Measurements from ENCODE around the gene UBL7. TPM values are rescaled to one million over a fixed set of nuclear protein-coding genes. Genes with fewer than 3 reads are reported as not detected.

UBL7 gene
- total RNA-seq, 1 experiment from 2014 or later = 83.9 TPM

DNA sequence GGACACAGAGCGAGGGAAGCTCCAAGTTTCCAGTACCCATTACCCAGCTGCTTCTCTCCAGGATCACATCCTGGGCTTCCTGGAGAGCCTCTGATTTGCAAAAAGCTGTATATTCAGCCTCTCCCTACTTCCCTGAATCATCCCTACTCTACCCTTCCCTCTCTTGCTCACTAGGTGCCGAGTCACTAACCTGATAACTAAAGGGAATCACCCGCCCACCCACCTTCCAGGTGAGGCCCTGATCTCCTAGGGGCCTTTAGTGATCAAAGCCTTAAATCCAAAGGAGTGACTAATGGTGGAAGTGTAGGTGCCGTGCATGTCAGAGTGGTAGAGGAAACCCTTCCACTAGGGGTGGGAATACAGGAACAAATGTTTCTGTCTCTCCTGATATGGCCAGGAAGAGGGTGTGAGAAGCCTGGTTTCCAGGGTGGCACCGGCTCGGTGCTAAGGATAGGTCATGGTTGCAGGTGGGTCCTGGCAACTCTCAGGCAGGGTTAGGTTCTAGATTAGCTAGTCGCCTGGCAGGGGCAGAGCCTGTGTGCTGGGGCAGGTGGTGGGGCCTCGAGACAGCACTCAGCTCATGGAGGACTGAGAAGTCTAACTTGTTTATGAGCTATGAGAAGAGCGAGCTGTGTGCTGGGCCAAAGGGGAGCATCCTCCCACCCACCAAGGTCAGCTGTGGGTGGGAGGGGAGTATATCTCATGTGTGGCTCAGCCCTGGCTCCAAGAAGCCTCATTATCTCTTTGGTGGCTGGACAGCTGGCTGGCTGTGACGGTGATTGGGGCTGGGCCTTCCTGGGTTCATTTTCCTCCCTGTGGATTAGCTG is 37.3 kb downstream of the UBL7 start:
- no peak for DNase-seq (ENCODE audit: low spot score)

DNA sequence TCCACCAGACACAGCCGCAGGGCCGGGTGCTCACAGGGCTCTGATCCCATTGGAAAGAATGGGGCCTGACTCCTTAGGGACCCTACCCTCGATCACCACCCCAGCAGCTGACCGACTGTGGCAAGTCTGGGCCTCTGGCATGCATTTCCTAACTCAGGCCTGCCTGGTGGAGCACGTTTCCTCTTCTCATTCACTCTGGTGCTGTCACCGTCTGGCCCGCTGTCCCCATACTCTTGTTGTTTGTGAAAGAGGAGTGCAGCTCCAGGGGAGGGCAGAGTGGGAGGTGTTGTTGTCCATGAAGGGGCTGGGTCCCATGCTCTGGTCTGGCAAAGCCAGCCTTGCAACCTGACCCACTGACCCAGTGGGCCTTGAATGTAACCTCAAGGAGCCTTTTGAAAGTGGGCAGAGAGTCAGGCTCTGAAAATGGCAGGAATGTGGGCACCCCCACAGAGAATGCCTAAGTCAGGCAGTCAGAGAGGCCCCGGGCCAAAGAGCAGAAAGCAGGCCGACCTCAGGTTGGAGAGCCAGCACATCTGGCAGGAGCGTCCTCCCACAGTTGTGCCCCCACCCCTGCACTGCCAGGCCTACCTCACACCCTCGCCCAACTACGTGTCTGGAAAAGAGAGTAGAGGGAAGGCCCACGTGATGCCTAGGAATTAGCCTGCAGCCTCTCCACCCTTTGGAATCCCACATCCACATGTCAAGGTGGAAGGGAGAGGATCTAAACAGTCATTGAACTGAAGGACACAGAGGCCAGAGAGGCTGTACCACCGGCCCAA is 38.1 kb downstream of the UBL7 start:
- peak; percentile 38 for DNase-seq (ENCODE audit: low spot score)

DNA sequence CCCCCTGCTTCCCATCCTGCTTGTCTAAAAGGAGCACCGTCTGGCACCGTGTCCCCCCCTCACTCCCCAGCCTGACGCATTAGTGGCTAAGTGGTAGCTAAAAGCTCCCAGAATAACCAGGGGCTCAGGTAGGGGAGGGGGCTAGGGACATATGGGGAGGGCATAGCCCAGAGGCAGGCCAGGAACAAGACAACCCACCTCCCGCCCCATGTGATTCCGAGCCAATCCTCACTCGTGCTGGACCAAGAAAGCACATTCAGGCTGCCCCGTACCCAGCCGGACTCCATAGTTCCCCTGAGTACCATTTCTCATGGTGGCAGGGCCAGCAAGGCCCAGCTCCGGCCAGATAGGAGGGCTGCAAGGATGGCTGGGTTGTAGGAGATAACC is 38.7 kb downstream of the UBL7 start:
- DNase-seq (ENCODE audit: low spot score) = no peak

DNA sequence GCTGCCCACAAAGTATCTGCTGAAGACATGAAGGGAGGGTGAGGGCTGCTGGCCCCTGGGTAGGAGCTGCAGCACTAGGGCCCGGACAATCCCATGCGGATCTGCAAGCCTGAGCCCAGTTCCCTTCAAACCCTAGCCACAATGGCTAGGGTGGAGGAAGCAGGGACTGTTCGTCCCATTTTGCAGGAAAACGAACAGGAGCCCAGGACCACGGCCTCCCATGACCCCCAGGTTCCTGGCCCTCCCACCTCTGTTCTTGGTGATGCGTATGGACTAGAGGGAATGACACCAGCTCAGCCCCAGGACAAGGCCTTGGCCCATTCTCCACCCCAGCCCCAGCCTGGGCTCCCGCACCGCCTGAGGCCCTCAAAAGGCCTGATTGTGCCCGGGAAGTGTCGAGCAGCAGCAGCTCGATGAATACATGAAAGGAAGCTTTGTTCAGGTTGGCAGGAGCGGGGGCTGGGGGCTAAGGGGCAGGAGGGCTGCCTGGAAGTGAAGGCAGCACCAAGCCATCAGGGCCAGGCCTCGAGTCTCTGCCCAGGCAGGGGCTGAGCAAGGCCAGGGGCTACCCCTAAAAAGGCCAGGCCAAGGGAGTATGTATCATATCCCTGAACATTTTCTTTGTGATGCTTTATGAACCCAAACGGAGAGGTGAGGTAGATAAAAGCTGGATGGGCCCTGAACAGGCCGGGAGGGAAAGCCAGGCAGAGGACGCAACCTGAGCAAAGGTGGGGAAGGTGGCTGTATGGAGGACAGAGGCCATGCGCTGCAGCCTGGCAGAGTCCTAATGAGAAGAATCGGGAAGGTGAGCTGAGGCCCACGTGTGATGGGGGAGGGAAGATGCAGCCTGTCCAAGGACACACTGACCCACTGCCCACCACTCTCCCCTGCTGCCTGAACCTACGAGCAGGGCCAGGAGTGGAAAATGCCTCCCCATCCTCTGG is 39.4 kb downstream of the UBL7 start:
- DNase-seq (ENCODE audit: low spot score) = no peak

DNA sequence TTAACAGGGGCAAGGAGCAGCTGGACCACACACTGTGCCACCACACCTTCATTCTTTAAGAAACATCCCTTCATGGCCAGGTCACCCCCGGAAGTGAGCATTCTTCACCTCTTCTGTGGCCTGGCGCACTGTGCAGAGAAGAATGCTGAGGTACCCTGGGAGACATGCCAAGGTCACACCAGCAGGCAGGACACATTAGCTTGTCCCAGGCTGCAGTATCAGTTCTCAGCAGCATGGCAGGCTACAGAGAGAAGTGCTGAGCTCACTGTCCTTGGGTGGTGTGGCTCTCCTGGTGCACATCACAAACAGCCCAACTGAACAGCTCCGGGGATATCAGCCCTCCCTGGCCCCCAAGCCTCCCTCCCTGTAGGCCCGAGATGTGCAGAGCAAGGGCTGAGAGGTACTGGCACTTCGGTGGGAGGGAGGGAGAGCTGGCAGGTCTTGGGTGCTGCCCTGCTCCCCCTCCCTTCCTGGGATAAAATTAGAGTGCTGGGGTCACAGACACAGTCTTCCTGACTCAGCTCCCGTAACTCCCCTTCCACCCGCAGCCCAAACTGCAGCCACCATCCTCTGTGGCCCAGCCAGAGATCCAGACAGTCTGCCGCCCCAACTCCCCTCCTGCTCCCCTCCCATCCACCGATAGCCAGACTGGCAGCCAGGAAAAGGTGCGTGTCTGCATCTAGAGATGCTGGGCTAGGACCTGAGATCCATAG is 40.6 kb downstream of the UBL7 start:
- DNase-seq (ENCODE audit: low spot score) = peak; percentile 61

DNA sequence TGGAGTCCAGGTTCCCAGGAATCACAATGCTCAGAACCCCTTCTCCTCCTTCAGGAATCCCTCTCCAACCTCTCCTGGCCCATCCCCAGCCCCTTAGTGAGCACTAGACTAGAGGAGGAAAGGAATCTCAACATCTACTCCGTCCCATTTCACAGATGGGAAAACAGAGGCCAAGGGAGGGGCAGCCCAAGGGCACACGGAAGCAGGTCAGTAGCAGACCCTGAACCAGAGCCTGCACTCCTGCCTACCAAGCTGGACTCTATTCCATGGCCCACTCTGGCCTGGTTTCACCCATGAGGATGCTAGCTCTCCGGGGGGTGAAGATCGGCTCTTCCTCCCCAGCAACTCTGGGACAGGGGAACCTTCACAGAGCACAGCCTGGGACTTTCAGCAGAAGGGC is 41.5 kb downstream of the UBL7 start:
- no peak for DNase-seq (ENCODE audit: low spot score)

DNA sequence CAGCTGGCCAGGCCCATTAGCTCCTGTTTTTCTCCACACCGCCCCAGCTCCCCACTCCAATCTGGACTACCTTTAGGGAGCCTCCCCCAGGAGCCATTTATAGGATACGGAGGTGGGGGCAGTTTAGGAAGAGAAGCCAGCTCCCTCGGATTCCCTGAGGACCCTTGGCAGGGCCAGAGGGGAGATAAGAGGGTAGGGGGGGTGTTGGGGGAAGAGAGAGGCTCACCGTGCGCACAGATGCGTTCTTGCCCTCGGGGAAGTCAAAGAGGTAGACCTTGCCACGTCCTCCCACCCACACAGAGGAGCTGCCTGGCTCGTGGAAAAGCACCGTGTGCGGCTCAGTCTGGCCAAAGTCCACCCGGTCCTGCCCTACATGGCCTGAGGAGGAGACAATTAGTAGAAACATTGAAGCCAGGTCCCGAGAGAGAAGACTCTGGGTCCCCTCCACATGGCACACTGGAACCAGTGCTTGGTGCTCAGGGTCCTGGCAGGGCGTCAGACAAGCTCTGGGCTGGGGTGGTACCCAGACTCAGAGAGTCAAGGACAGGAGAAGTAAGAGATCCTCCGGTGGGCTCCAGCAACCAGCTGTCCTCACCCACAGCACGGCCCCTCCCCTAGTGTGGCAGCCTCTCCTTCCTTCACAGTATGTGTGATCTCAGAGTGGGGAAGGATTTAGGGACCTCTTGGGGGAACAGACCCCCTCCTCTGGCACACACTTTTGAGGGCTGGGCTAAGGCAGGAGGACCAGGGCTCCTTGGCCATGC is 42.2 kb downstream of the UBL7 start:
- DNase-seq (ENCODE audit: low spot score) = no peak

DNA sequence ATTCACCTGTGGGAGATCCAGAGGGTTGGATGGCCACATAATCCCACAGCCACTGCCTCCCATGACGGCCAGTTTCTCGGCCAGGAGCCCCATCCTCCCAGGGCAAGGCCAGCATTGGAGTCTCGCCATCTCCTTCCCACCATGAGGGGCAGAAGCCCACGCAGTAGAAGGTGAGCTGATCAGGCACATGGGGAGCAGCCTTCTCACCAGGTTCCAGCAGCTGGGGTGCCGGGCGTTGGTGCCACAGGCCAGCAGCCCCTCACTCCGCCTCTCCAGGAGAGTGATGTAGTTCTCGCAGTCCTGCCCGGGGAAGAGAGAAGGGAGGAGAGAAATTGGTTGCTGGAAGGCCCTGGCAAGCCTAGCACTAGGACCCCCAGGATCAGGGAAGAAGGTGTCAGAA is 43.3 kb downstream of the UBL7 start:
- DNase-seq (ENCODE audit: low spot score) = no peak

DNA sequence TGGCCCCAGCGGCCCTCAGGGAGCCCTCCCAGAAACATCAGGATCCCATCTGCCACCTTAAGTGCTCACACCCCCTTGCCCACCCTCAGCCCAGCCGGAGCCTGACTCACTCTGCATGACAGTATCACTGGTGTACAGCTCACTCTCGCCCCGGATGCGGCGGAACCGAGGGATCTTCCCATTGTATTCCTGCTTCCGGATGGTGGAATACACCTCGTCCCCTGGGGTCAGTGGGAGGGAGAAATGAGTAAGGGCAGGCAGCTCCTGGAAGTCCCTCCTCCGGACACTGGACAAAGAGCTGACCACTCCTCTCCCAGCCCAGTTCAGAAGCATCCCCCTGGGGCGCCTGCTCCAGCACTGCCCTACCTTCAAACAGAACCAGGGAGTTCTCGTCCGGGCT is 43.7 kb downstream of the UBL7 start:
- no peak for DNase-seq (ENCODE audit: low spot score)

DNA sequence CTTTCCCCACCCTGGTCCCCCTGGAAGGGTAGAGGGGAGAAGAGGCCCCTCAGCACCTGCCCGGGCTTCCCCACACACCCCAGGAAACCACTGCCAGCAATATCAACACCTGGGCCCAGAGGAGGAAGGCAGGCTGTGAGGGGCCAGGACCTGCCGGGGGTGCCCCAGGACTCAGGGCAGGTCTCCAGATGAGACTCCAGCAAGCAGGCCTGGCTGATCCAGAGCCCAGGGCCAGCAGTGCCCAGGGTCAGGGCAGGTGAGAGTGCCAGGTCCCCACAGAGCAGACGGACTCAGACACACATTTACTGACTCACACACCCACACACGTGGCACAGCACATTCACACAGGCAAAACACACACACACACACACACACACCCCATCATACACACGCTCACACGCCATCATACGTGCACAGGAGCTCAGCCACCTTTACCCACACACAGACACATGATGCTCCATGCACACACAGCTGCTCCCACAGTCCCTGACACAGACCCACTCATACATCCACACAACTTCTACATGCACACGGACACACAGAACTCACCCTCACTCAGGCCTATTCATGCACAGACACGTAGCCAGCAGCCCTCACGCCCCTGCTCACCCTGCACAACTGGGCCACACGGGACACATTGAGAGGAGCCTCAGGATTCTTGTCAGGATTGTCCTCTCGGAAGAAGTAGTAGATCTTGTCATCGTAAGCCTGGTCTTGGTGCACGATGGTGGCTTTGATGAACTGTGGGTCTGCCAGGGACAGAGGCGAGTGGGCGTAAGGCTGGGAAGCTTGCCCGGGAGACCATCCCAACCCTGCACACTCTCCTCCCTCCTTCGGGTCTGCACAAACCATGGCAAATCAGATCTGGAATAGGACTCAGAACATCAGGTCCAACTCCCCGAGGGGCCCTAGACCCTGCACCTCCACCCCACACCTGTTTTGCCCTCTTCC is 44.7 kb downstream of the UBL7 start:
- no peak for DNase-seq (ENCODE audit: low spot score)

DNA sequence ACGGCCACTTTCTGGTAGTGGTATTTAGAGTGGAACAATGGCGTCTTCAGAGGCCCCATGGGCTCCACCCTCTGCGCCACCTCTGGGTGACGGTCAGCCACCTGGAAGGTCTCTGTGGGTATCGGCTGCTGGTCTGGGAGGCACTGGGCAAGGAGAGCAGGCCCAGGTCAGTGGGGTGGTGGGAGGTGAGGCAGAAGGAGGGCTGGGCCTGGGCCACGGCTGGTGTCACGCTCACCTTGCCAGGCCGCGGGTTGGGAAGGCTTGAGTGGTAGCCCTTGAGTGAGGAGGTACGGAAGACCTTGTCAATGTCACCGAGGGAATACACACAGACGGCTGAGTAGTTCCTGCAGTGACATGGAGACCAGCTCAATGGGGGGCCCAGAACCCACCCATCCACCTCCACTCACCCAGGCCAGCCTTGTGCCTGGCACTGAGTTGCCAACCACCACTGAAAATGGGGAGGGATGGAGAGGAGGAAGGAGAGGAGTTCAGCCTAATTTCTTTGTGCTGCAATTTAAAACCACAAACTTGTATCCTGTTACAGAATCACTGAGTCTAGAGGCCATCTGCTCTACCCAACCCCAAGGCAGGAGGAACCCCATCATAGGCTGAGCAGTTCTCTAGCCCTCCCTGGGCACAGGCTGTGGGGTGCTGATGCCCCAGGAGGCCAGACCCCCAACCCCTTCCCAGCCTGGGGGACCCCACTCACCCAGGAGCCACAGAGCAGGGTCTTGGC is 46.2 kb downstream of the UBL7 start:
- DNase-seq (ENCODE audit: low spot score) = no peak

DNA sequence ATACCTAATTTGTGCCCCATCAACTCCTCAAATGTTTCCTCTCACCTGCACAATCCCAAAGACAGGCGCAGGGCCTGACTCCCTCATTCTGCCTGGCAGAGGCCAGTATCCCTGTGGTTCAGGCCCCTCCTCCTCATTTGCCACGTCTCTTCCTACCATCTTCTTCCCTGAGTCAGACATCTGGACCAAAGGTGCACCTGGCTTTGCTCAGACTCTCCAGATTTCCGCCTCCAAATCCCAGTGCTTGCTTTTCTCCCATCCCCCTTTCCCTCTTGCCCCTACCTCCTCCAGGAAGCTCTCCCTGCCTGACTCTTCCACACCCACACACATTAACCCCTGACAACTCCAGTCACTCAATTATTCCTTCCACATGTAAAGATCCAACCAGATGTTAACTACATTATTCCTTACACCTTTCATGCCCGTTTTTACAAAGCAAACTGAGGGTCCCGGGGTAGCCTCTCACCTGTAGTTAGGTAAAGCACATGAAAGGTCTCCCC is 46.8 kb downstream of the UBL7 start:
- DNase-seq (ENCODE audit: low spot score) = no peak

DNA sequence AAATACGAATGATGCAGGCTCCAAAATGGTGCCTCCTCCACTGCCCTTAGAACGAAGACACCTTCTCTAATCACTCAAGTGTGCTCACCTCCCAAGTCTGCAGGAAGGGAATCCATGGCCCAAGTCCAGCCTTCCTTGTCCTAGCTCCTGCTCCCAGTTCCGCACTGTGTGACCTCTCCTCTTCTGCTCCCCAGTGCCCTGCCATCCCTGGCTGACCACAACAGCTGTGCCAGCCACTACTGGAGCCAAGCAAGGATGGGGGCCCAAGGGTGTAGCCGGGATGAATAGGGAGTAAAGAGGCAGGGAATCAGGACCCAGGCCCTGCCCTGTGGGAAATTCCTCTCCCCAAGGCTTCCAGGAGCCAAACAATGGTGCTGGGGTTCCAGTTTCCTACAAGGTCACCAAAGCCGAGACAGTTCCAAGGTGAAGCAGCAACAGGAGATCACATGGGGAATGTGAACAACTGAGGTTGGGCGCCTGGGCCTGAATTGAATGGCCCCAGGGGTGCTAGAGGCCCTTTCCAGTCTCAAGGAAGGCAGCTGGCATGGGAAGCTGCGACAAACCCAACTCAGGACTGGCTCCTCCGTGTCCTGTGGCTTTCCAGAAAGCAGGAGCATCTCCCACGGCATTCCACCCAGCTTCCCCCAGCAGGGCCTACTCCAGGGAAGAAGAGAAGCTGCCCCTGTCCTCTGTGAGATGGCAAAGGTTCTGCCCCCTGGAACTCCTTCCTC is 47.4 kb downstream of the UBL7 start:
- DNase-seq (ENCODE audit: low spot score) = no peak

DNA sequence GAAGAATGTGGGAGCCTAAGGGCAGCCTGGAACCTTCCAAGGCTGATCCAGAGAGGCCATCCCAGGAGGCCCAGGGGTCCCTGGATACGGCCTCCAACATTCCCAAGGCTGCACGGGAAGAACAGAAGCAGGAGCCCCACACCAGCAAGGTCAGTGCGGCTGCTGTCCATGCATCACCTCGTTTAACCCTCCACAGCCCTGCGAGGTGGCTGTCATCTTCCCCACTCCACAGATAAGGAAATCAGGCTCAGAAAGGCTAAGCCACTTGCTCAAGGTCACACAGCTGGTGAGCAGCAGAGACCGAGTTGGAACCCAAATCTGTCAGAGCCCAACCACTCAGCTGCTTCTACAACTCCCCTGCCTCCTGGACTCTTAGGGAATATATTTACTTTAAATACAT is 48.8 kb downstream of the UBL7 start:
- DNase-seq (ENCODE audit: low spot score) = no peak

DNA sequence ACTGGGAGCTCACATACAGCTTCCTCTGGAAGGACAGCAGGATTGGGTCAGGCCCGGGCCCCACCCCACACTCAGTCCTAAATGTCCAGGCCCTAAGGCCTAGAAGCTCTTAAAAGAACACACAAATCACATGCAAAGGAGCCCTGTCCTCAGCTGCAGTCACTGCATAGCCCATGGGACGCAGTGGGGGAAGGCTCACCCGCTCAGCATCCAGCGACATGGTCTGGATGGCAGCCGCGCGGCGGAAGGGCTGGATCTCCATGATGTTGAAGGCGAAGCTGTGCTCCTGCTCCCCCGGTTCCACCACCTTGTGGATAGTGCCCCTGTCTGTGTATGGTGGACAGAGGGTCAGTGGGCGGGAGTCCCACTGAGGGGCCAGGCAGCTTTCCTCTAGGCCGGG is 49.3 kb downstream of the UBL7 start:
- DNase-seq (ENCODE audit: low spot score) = no peak

DNA sequence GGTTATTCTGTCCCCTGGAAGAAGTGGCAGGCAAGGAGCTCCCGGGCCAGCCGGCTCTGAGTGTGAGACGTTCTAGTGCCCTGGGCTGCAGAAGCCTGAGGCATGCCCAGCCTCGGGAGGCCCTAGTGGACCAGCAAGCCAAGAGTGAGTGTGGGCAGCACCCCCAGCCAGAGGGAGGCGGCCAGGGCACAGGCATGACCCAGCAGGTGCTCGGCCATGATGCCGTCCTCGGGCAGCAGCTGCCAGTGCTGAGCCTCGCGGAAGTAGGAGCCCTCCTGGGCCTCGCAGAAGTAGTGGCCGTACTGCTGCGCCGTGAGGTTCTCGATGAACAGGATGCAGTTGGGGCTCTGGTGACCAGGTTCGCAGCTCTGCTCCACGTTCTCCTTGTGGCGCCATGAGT is 50.5 kb downstream of the UBL7 start:
- no peak for DNase-seq (ENCODE audit: low spot score)

DNA sequence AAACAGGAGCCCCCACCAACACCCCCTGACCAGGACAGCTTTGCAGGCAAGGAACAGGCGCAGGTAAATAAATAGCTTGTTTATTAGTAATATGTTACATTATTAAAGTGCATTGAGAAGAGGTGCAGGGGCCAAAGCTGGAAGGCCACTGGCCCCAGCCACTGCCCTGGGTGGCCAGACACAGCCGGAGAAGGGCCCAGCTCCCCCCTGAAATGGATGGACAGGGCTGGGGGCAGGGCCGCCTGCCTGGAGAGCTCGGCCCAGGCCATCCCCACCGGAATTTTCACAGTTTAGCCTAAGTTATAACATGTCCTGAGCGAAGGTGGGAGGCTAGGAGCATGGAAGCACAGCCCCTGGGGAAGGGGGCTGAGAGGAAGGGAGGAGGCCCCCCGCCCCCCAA is 51.7 kb downstream of the UBL7 start:
- no peak for DNase-seq (ENCODE audit: low spot score)

DNA sequence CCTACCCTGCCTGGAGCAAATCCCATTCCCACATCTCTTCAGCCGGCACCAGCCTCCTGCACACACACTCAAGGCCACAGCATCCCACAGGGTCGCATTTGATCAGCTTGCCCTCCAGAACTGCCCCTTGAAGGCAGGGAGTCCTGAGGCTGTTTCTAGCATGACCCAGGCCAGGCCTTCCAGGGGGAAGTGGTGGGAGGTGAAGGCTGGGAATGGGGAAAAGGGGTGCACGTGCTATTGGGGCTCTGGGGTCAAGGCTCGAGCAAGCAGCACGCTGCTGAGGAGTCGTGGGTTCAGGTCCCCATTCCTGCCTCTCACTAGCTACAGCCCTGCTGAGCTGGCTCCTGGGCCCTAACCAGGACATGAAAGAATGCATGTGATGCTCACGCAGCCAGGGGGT is 52.1 kb downstream of the UBL7 start:
- no peak for DNase-seq (ENCODE audit: low spot score)

All from H4 (cell line).